Measurements from ENCODE around the gene SOX13. TPM values are rescaled to one million over a fixed set of nuclear protein-coding genes. Genes with fewer than 3 reads are reported as not detected.
"Not testable (repeated sequence)": the region's sequence is repeated elsewhere in the genome, so short reads cannot be mapped to it uniquely, and the experiment has no call there.

SOX13 gene
- total RNA-seq, 1 experiment from 2014 or later = 81.9 TPM

DNA sequence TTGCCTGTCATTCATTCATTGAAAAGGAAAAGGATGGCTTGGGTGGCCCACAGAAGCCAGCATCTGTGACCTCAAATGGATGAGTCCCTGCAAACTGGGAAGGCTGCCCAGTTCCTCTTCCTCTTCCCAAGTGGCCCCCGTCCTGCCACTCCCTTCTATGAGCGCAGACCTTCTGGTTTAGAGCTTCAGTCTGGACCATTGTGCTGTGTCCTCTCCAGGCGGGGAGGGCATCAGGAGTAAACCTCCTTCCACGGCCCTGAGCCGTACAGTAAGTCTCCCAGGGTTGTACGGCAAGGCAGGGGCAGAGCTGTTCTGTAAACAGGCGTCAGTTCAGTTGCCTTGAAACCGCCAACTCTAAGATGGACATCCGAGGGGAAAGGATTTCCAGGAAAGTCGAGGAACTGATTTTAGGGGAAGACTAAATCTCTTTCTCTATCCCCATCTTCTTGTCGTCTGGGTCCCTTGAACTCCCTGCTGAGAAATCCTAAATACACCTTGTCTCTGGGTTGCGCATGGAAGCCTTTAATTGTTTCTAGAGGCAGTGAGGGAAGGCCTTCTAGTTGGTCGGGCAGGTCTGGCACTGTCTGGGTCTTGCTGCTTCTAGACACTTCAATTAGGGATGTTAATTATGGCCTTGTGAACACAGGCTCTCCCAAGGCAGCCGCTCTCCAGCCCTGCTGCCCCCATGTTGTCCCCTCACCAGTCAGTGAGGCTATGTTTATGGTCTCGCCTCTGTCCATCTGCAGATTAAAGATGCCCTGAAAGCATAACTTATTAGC lies 22.1 kb downstream of the SOX13 start:
- Histone ChIP-seq H3K4me1 (ENCODE audit: insufficient read depth, low read length) (peaks cover 27% of the 10 kb centered on the region), H3K27ac (ENCODE audit: low read length) (no peak overlapping the region), H2AFZ (ENCODE audit: low read length) (no peak overlapping the region), H3K4me3 (ENCODE audit: low read length) (no peak overlapping the region), H3K9ac (ENCODE audit: low read length) (no peak overlapping the region), H3K9me2 (replicated peaks; ENCODE audit: low read length) (no peaks in the 10 kb centered on the region), H3K36me3 (ENCODE audit: low read depth, low read length) (no peaks in the 10 kb centered on the region), H3K27me3 (ENCODE audit: low read length) (no peaks in the 10 kb centered on the region), H4K20me1 (ENCODE audit: low read length) (peaks cover 30% of the 10 kb centered on the region), H3F3A (ENCODE audit: low read length, unreplicated experiment) (no peaks in the 10 kb centered on the region), H3K79me2 (ENCODE audit: low read length) (peaks cover 100% of the 10 kb centered on the region), H3K4me2 (ENCODE audit: low read length) (no peak overlapping the region), H3K9me3 (ENCODE audit: low read length) (no peaks in the 10 kb centered on the region)
- peak; percentile 36 for DNase-seq
- peak; percentile 36; the same call in 1 of the 2 replicates for ATAC-seq
- ChIA-PET POLR2A (ENCODE audit: unreplicated experiment) (no interaction called here), CTCF (interaction anchor here (1.6 kb wide), 1 partner anchor 33 kb away, joined by 4 read pairs; no protein-coding TSS in a partner anchor)
- BruUV-seq (replicated peaks) = no TSS peak
- intact Hi-C loops (cut with micrococcal nuclease) = no loop called here
- TF ChIP-seq EZH2 (IDR thresholded peaks at IDR 0.05; ENCODE audit: low read length, unreplicated experiment) = no peak
- TF ChIP-seq EZH2phosphoT487 (IDR thresholded peaks at IDR 0.05; ENCODE audit: borderline replicate concordance, low read length) = no peak
- TF ChIP-seq, protein P1, sequence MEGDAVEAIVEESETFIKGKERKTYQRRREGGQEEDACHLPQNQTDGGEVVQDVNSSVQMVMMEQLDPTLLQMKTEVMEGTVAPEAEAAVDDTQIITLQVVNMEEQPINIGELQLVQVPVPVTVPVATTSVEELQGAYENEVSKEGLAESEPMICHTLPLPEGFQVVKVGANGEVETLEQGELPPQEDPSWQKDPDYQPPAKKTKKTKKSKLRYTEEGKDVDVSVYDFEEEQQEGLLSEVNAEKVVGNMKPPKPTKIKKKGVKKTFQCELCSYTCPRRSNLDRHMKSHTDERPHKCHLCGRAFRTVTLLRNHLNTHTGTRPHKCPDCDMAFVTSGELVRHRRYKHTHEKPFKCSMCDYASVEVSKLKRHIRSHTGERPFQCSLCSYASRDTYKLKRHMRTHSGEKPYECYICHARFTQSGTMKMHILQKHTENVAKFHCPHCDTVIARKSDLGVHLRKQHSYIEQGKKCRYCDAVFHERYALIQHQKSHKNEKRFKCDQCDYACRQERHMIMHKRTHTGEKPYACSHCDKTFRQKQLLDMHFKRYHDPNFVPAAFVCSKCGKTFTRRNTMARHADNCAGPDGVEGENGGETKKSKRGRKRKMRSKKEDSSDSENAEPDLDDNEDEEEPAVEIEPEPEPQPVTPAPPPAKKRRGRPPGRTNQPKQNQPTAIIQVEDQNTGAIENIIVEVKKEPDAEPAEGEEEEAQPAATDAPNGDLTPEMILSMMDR (conservative IDR thresholded peaks at IDR 0.05; ENCODE audit: low read depth, low read length) = no peak

DNA sequence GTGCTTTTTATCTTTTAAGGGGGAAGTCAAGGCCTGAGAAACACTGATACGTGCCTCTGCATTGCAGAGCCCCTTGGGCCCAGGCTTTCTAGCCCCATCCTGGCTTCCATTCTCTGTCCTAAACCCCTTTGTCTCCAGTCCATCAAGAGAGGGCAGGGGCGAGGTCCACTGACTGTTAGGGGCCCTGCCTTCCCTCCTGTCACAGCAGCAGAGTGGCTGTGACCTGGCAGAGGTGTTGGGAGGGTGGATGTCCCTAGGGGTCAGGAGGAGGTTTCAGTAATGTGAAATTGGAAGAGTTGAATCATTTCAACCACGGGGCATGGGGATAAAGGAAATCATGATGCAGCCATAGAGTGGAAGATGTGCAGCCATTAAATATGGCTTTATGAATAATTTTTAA lies 24.0 kb downstream of the SOX13 start:
- DNase-seq = no peak
- Histone ChIP-seq H3K4me2 (ENCODE audit: low read length) (no peak overlapping the region), H3K36me3 (ENCODE audit: low read depth, low read length) (no peaks in the 10 kb centered on the region), H3K9me2 (replicated peaks; ENCODE audit: low read length) (no peaks in the 10 kb centered on the region), H3K79me2 (ENCODE audit: low read length) (peaks cover 100% of the 10 kb centered on the region), H2AFZ (ENCODE audit: low read length) (no peak overlapping the region), H3K4me1 (ENCODE audit: insufficient read depth, low read length) (peaks cover 45% of the 10 kb centered on the region), H3K9ac (ENCODE audit: low read length) (no peak overlapping the region), H3K27me3 (ENCODE audit: low read length) (no peaks in the 10 kb centered on the region), H3K9me3 (ENCODE audit: low read length) (no peaks in the 10 kb centered on the region), H3K27ac (ENCODE audit: low read length) (no peak overlapping the region), H3F3A (ENCODE audit: low read length, unreplicated experiment) (no peaks in the 10 kb centered on the region), H4K20me1 (ENCODE audit: low read length) (peaks cover 21% of the 10 kb centered on the region; the same call in 1 of the 2 replicates), H3K4me3 (ENCODE audit: low read length) (no peak overlapping the region)
- ATAC-seq = no peak
- intact Hi-C loops (cut with micrococcal nuclease) = no loop called here
- BruUV-seq (replicated peaks) = no TSS peak
- CTCF ChIA-PET = no interaction called here
- TF ChIP-seq EZH2phosphoT487 (IDR thresholded peaks at IDR 0.05; ENCODE audit: borderline replicate concordance, low read length) = no peak
- TF ChIP-seq, protein P1 (conservative IDR thresholded peaks at IDR 0.05; ENCODE audit: low read depth, low read length) = no peak
- TF ChIP-seq EZH2 (IDR thresholded peaks at IDR 0.05; ENCODE audit: low read length, unreplicated experiment) = no peak
- POLR2A ChIA-PET (ENCODE audit: unreplicated experiment) = no interaction called here

DNA sequence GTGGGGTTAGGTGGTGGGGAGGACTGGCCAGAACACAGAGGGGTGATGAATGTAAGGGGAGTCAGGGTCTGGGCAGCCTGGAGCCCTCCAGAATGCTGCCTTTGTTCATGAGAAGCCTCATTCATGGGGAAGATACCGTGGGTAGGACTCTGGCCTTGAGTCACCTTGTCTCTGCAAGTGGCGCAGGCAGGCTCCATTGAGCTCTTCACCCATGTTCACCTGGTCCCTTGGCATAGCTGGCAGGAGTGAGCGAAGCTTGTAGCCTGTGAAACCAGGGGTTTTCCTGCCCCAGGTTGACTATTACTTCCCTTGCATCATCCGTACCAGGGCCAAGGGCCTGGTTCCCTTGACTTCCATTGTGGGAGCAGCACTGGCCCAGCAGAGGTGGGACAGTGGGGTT lies 25.8 kb downstream of the SOX13 start:
- Histone ChIP-seq H3K4me2 (ENCODE audit: low read length) (no peak overlapping the region), H3K4me1 (ENCODE audit: insufficient read depth, low read length) (peaks cover 51% of the 10 kb centered on the region), H4K20me1 (ENCODE audit: low read length) (0 out of 2 replicates have a peak, but pooled peaks cover 10% of the 10 kb centered on the region), H3K79me2 (ENCODE audit: low read length) (peaks cover 94% of the 10 kb centered on the region), H3K27me3 (ENCODE audit: low read length) (no peaks in the 10 kb centered on the region), H3K36me3 (ENCODE audit: low read depth, low read length) (no peaks in the 10 kb centered on the region), H3K4me3 (ENCODE audit: low read length) (no peak overlapping the region), H2AFZ (ENCODE audit: low read length) (no peak overlapping the region), H3K9ac (ENCODE audit: low read length) (no peak overlapping the region), H3K9me3 (ENCODE audit: low read length) (no peaks in the 10 kb centered on the region), H3F3A (ENCODE audit: low read length, unreplicated experiment) (peaks cover 12% of the 10 kb centered on the region), H3K9me2 (replicated peaks; ENCODE audit: low read length) (no peaks in the 10 kb centered on the region), H3K27ac (ENCODE audit: low read length) (no peak overlapping the region)
- no peak for TF ChIP-seq EZH2 (IDR thresholded peaks at IDR 0.05; ENCODE audit: low read length, unreplicated experiment)
- no peak for TF ChIP-seq EZH2phosphoT487 (IDR thresholded peaks at IDR 0.05; ENCODE audit: borderline replicate concordance, low read length)
- POLR2A ChIA-PET (ENCODE audit: unreplicated experiment) = no interaction called here
- intact Hi-C loops (cut with micrococcal nuclease) = no loop called here
- no peak for DNase-seq
- no peak for ATAC-seq
- BruUV-seq (replicated peaks) = no TSS peak
- CTCF ChIA-PET = interaction anchor here (0.7 kb wide), 1 partner anchor 28 kb away, joined by 6 read pairs; no protein-coding TSS in a partner anchor

DNA sequence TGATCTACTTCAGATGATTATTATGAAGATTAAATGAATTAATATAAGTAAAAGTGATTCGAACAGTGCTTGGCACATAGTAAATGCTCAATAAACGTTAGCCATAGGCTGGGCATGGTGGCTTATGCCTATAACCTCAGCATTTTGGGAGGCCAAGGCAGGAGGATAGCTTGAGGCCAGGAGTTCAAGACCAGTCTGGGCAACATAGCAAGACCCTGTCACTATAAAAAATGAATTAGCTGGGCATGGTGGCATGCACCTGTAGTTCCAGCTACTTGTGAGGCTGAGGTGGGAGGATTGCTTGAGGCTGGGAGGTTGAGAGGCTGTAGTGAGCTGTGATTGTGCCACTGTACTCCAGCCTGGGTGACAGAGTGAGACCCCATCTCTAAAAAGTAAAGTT lies 26.8 kb downstream of the SOX13 start:
- Histone ChIP-seq H3K4me1 (ENCODE audit: insufficient read depth, low read length) (peaks cover 53% of the 10 kb centered on the region), H3K79me2 (ENCODE audit: low read length) (peaks cover 89% of the 10 kb centered on the region), H3F3A (ENCODE audit: low read length, unreplicated experiment) (peaks cover 16% of the 10 kb centered on the region)
- H3K9me2 ChIP-seq (replicated peaks; ENCODE audit: low read length); BruUV-seq (replicated peaks); H4K20me1 ChIP-seq (ENCODE audit: low read length); H3K27me3 ChIP-seq (ENCODE audit: low read length); H3K4me3 ChIP-seq (ENCODE audit: low read length); H3K36me3 ChIP-seq (ENCODE audit: low read depth, low read length); POLR2A ChIA-PET (ENCODE audit: unreplicated experiment); H2AFZ ChIP-seq (ENCODE audit: low read length); intact Hi-C loops (cut with micrococcal nuclease); H3K9ac ChIP-seq (ENCODE audit: low read length); H3K4me2 ChIP-seq (ENCODE audit: low read length); H3K27ac ChIP-seq (ENCODE audit: low read length); DNase-seq; ATAC-seq; H3K9me3 ChIP-seq (ENCODE audit: low read length): not testable (repeated sequence)
- CTCF ChIA-PET = interaction anchor here (0.6 kb wide), 1 partner anchor 55 kb away, joined by 3 read pairs; no protein-coding TSS in a partner anchor

Data from PC-3 (cell line).